ENCODE data around the gene BTBD9. TPM values are rescaled to one million over a fixed set of nuclear protein-coding genes. Genes with fewer than 3 reads are reported as not detected.

BTBD9 gene
- total RNA-seq, 1 experiment from 2014 or later: 6.5 TPM

DNA sequence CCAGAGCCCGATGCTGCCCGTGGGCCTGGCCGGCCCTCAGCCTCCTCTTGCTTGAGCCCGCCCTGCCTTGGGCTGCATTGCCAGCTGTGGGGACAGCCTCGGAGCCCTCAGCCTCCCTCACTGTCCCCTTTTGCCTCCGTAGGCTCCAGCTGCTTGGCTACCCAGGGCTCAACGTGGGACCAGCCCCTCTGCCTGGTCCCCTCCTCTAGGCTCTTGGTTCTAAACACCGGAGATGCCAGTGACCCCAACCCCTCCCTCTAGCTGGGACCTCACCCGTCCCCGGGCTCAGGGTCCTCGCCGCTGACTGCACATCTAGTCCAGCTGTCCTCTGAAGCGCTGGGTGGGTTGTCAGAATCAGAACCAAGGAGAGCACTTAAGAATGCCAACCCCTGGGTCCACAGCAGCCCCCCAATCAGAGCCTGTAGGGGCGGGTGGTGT is 475.0 kb downstream of the BTBD9 start:
- DNase-seq (ENCODE audit: low read depth): no peak

DNA sequence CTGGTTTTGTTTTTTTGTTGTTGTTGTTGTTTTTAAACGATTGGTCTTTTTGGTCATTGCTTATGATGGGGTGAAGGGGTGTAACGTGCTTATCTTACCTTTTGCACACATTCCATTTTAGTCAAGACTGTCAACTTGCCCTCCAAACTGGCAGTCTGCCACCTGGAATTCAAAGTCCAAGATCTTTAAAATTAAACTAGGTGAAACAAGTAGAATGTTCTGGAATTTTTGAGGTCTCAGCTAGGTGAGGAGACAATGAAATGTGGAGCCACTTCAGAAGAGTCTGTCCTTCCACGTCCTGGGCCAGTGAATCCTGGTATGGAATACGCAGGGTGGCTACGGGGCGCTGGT is 475.6 kb downstream of the BTBD9 start:
- DNase-seq (ENCODE audit: low read depth): no peak

DNA sequence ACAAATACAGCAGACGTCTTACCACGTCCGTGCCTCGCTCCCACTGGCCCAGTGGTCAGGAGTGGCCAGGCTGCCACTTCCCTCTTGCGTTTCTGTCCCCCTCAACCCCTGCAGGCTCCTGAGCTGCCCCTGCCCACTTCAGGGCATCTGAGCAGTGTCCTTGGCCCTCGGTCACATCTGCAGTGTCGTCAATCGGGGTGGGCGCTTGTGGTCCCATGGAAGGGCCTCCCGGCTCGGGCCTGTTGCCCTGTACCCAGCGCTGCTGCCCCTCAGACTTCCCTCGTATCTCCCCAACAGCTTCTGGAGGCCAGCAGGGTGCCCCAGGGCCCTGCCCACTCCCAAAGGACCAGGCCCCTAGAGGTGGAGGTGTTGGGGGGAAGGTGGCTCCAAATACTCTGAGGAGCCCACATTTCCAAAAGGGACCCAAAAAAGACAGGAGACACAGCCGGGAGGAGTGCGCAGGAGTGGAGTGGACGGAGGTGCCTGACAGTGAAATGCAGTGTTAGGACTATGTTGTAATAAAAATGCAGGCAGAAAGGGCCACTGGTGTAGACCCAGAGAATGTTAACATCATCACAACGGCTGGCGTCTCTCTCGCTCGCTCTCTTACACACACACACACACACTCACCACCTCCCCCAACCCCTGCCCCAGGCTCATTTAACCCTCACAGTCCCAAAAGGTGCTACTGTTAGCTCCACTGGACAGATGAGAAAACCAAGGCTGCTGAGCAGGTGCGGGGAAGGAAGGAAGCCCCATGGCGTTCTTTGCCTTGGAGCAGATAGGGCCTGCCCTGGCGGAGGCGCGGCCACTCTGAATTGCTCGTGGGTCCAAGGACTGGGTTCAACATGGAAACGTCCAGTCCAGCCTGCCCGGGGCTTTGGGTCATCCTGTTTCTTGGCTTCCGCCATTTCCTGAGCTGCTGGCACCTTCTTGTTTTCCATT is 476.3 kb downstream of the BTBD9 start:
- DNase-seq (ENCODE audit: low read depth): no peak

DNA sequence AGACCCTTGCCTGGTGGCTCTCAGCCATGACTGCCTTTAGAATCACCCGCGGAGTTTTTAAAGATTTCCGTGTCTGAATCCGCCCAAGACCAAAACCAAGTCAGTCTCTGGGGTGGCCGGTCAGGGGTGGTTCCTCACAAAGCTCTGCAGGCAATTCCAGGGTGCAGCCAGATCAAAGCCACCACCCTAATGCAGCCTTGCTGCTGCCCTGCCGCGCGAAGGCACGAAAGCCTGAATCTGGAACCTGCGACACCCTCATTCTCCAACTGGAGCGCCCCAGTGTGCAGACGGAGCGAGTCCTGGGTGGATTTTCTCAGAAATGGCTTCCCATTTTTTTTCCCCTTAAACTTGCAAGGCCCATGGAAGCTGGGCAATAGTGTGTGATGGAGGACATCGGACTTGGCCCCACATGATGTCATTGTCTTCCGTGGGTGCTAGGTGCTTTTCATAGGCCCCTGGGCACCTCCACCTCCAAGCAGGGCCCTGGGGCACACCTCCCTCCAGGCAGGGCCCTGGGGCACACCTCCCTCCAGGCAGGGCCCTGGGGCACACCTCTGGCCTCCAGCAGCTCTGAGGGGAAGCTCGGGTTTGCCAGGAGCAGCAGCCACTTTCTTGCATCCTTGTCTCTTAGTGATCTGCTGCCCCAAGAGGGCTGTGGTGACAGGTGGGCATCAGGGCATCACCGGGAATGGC is 477.1 kb downstream of the BTBD9 start:
- DNase-seq (ENCODE audit: low read depth): no peak

DNA sequence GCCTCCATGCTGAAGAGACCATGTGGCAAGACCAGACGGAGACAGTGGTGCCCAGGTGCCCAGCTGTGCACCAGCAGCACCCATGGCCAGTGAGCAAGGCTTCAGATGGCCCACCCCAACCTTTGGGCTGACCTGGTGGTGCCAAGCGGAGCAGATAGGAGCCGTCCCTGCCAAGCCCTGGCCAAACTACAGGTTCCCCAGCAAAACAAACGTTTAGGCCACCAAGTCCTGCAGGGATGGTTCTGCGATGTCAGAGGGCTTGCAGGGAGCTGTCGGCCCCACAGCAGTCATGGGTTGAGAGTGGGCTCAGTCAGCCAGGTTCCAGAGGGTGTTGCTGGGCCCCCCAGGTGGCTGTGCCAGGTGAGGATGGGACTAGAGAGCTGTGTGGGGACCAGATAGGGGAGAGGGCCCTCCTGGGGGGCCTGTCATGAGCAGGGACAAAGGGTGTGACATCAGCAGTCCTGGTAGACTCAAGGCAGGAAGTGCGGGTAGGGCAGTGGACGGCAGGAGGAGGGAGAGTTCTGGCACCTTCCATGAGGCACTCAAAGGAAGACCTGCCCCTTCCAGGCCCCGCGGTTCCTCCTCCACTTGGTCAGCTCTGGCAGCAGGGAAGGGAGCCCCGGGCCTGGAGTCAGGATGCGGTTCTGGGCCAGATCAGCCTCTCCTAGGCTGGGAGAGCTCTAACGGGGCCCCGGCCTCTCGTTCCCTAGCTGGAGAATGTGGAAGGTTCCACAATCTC is 477.8 kb downstream of the BTBD9 start:
- no peak for DNase-seq (ENCODE audit: low read depth)

DNA sequence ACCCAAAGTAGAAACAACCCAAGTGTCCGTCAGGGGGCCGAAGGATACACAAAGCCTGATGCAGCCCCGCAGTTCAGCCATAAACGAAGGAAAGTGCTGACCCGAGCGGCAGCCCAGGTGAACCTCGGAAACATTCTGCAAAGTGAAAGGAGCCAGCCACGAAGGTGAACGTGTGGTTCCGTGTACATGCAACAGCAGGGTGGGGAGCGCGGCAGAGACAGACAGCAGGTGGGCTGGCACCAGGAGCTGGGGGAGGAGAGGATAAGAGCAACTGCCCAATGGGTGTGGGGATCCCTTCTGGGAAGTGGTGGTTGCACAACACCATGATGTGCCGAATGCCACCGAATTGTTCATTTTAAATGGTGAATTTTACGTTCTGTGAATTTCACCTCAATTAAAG is 478.4 kb downstream of the BTBD9 start:
- DNase-seq (ENCODE audit: low read depth): no peak

DNA sequence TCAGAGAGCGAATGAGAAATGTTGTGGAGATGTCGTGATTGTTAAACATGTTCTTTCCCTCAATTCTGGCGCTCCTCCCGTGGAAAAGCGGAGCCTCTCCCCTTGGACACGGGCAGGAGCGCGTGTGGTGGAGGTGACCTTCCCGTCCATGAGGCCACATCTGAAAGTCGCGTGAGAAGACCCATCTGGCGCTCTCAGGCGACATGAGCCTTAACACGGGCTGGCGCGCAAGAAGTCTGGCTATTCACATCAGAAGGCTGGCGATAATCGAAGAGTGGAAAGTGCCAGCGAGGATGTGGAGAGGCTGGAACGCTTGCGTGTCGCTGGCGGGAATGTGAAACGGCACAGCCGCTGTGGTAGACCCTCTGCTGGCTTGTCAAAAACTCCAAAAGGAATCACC is 478.9 kb downstream of the BTBD9 start:
- DNase-seq (ENCODE audit: low read depth): no peak

DNA sequence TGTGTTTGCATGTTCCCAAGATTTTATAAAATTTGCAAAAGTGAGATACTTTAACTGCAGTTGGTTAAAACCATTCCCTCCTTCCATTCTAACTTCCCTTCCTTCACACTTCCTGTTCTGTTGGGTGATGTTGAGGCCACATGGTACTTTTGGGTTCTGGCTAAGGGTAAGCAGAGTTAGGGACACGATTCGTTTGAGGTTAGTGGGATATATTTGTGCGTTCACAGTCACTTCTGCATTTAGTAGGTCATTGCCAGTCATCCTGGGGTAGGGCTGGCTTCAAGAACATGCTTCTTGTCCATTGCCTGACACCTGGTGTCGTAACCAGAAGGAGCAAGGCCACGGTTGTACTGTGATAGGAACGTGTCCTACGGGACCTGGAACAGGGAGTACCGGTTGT is 480.1 kb downstream of the BTBD9 start:
- DNase-seq (ENCODE audit: low read depth): no peak

DNA sequence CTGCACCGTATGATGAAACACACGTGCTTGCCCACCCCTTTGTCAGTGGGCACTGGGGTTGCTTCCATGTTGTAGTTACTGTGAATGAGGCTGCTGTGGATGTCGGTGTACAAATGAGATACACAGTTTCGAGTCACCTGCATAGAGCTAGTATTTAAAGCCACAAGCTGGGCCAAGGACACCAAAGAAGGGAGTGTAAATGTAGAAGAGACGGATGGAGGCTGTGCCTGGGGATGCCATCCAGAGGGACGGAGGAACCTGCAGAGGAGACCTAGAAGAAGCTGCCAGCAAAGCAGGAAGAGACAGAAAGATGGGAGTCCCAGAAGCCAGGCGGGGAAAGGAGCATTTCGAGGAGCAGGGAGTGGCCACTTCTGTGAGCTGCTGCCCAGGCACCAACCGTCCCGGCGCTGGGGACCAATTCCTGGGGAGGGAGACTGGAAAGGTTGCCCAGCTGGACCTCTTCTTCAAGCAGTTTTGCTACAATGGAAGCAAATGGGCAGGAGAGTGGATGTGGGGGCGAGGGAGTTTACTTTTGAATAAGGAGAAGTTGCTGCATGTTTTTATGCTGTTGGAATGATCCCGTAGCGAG is 480.9 kb downstream of the BTBD9 start:
- DNase-seq (ENCODE audit: low read depth): no peak

DNA sequence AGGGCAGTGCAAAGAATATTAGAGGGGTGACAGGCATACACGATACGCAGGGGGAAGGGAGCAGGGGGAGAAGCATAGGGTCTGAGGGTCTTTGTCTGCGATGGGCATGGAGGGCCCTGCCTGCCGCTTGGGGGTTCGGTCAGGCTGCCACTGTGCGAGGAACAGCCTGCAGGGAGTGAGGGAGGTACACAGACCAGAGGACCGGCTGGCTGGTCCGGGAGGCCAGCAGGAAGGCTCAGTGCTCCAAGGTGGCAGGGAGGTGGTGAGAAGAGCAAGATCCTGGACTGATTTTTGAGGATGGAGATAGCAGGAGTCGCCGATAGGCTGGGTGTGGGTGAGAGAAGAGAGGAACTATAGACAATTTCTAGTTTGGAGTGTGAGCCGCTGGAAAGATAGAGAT is 481.8 kb downstream of the BTBD9 start:
- DNase-seq (ENCODE audit: low read depth): no peak

DNA sequence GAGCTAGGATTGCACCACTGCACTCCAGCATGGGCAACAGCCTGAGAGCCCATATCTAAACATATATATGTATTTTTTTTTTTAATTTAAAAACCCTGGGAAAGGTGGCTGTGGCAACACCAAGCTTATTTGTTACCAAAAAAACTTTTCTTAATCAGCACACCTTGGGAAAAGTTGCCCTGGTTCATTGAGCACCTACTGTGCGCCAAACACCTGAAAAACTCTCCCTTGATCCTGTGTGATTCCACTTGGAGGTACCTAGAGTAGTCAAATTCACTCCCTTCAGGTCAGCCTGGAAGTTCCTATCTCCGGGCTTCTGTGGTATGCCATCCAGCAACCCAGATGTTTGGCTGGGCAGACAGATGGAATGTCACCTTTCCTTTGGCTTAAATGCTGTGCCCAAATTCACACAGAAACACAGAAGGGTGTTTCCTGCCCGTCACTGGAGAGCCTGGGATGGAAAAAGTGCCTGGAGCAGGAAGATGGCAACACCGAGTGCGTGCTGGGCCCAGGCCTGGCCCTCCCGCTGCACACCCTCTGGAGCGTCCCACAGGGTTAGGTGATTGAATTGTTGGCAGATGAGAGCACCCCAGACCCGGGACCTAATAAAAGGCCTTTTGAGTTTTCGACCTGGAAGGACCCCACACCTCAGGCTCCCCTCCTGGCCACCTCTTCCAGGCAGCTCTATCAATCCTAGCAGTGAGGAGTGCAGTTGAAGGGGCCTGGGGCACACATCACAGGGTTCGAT is 482.7 kb downstream of the BTBD9 start:
- DNase-seq (ENCODE audit: low read depth): no peak

DNA sequence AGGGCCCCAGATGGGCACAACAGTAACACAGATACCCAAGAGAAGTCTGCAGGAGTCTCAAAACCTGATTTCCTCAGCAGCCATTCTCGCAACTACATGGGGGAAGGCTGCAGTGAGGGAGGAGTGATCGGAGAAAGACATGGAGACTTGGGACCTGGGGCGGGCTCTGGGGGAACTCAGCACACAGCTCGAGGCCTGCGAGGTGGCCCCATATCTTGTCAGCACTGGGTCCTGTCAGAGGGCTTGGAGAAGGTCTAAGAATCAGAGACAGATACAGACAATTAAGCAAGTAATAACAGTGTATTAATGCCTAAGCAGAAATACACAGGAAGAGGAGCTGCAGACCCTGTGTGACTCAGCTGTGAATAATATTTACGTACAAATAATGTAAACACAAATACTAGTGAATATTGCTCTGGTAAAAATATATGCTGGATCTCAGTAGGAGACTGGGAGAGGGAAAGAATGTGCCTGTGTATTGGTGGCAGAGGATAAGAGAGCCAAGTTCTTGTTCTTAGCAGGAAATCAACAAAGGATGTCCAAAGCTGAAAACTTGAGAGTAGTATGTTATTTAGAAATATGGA is 484.0 kb downstream of the BTBD9 start:
- no peak for DNase-seq (ENCODE audit: low read depth)

DNA sequence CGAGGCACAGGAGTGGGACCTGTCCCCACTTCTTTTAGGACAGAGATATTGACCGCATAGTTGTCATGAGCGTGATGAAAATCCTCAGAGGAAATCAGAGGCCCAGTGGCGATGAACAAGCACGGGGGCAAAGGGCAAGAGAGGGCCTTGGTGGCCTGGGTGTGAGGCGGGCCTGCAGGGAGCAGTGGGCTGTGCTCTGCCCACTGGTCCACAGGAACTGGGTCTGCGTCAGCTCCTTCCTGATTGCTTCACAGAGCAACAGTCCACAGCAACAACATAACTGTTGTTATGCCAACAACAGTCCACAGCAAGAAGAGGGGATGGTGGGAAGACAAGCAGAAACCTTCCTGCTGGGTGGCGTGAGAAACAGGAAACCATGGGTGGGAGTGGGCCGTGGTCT is 484.6 kb downstream of the BTBD9 start:
- DNase-seq (ENCODE audit: low read depth): no peak

DNA sequence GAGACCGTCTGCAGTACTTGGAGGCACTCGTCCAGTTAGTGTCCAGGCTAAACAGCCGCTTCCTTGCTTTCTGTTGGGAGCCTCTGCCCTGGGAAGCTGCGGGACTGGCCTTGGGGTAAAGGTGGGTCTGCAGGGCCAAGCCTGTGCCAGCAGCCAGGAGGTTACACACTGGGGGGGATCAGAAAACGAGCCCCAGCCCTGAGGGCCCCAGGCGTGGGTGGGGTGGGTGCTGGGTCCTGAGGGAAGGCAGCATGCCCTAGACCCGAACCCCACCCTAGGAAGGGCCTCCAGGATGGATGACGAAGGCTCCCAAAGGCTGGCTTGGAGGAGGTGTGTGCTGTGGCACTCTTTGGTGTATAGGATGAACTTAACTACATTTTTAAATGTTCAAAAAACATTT is 485.0 kb downstream of the BTBD9 start:
- DNase-seq (ENCODE audit: low read depth): no peak

DNA sequence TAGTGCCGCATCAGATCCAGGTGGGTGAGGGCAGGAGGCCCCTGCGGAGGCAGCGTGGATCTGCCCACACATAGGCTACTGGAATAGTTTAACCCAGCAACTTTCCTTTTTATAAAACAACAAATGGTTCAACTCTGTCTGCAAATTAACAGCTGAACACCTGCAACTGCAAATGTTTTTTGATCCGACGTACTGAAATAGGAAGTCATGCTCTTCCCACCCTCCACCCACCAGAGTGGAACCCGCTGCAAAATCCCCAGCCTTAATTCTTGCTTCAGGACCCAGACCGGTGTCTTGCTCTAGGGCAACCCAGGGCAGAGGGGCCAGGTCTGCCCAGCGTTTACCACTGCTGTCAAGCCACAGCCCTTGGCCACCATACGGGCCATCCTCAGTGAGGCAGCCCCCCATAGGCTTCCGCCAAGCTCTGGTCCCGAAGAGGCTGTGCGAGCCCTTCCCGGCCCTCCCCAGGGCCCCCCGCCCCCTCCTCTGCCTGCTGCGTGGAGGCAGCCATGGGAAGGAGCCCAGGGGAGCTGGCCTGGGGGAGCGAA is 485.9 kb downstream of the BTBD9 start:
- no peak for DNase-seq (ENCODE audit: low read depth)

DNA sequence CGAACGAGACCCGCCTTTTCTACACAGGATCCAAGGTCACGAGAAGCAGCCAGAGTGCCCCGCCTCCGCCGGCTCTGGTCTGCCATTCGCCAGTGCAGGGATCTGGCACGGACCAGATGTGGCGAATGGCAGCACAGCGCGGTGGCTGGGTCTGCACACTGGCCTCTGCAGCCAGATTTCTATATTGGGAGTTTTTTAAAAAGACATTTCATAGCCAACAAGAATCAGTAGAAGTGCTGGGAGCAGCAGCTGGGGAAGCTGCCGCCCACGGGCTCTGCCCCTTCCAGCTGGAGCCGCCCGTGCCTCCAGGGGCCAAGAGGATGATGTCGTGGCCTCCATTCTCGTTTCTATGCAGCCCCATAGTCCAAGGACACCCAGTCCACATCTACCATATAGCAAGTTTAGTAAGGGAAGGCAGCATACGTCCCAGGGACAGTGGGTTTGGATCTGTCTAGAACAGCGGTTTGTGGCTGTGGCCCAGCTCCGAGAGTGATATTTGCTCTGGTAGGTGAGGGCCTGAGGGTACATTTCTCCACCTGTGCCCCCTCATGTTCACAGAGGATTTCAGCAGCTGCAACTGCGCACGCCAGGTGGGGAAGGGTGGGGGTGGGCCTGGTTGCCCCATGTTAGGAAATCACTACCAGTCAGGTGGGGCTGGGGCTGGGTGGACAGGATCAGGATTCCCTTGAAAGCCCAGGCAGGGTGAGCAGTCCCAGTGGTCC is 486.5 kb downstream of the BTBD9 start:
- DNase-seq (ENCODE audit: low read depth): no peak

DNA sequence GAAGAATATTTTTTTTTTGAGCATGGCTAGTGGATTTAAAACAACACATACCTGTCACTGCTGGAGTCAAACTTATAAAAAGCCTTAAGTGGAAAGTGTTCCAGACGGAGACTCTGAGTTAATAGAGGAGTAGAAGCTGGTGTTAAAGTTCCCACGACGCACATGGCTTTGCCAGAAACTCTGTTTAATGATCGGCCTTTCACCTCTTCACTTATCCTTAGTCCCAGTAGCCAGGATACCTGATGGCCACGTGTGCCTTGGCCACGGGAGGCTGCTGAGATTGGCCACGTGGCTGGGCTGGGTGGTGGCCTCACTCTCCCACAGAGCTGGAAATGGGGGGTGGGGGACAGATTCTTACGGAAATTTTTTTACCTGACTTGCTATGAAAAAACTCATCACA is 487.1 kb downstream of the BTBD9 start:
- DNase-seq (ENCODE audit: low read depth): no peak

DNA sequence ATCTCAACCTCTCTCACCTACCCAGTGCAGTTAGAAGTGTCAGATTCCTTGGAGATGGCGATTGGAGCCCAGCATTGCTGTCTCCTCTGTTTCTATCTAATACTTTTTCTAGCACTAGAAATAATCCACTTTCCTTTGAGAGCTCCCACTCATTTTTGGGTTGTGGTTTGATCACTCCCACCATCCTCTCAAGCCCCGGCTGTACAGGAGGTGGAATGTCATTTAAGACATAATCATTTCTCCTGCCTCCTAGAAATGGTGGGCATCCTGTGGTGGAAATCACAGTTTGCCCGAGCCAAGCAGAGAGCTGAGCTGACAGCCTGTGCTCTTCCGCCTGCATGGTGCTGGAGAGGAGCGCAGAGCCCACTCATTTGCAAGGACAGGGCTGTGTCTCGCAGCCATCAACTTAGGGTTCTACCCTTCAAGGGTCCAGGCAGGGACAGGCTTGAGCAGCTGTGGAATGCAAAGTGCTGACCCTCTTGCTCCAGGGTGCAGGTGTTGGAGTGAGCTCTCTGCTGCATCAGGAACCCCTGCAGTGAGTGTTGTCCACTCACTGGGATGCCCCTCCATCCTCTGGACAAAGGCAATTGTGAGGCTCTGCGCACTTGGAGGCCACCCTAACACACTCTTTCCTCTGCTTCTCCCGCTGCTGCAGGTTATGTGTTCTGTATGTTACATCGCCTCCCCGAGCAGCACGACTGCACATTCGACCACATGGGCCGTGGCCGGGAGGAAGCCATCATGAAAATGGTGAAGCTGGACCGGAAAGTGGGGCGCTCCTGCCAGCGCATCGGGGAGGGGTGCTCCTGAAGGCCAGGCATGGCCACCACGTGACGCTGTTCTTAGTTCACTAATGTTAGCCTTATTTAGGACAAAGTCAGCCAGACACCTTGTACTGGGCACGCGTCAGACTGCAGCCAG is 487.9 kb downstream of the BTBD9 start:
- no peak for DNase-seq (ENCODE audit: low read depth)

Data from LHCN-M2 (cell line).